HG03565 (cell line): ENCODE results near the gene UBE2S.
"Not testable (repeated sequence)": the region's sequence is repeated elsewhere in the genome, so short reads cannot be mapped to it uniquely, and the experiment has no call there.

ENCODE experiments used
- ATAC-seq: cut with Tn5 transposase; IDR thresholded peaks from one replicate; pipeline ENCODE4 v1.9.1; 2021; ENCODE audit warnings: mild to moderate bottlenecking, moderate library complexity; ENCODE audit not compliant: unreplicated experiment

Gene UBE2S

GRCh38 chr19:55406826-55407549 is 600 bp downstream of the UBE2S start:
- ATAC-seq, result peak; percentile 15

GRCh38 chr19:55406091-55406825 is 1.3 kb downstream of the UBE2S start:
- ATAC-seq, result no peak

GRCh38 chr19:55405638-55406037 is 1.9 kb downstream of the UBE2S start:
- no peak for ATAC-seq

- no peak for ATAC-seq
Observed at GRCh38 chr19:55402509-55402908, 5.1 kb downstream of the UBE2S start.

GRCh38 chr19:55401390-55401789 is 6.2 kb downstream of the UBE2S start:
- ATAC-seq, result not testable (repeated sequence)

GRCh38 chr19:55400281-55401087 is 7.1 kb downstream of the UBE2S start:
- no peak for ATAC-seq

- no peak for ATAC-seq
Observed at GRCh38 chr19:55398200-55398925, 9.2 kb downstream of the UBE2S start.

GRCh38 chr19:55392820-55393761 is 14.5 kb downstream of the UBE2S start:
- ATAC-seq, result no peak

GRCh38 chr19:55391702-55392615 is 15.6 kb downstream of the UBE2S start:
- ATAC-seq, result no peak

- no peak for ATAC-seq
Observed at GRCh38 chr19:55391191-55391670, 16.4 kb downstream of the UBE2S start.

GRCh38 chr19:55390461-55390880 is 17.1 kb downstream of the UBE2S start:
- no peak for ATAC-seq

GRCh38 chr19:55389386-55390317 is 17.9 kb downstream of the UBE2S start:
- no peak for ATAC-seq

GRCh38 chr19:55387736-55388497 is 19.7 kb downstream of the UBE2S start:
- ATAC-seq, result no peak

- no peak for ATAC-seq
Observed at GRCh38 chr19:55386493-55386971, 21.1 kb downstream of the UBE2S start.

- peak; percentile 70 for ATAC-seq
Observed at GRCh38 chr19:55385724-55386492, 21.7 kb downstream of the UBE2S start, which contains the start of gene RPL28. RPL28 (plus strand) TSS chr19:55385932; CDS start chr19:55386358, 426 bp downstream.
